Fibroblast of mammary gland (primary cell): Measurements from ENCODE around the gene MAGI2.
A peak's percentile ranks its signal among the peaks of the same experiment; 100 is the strongest.

Experiments used
- DNase-seq: peaks from one replicate; pipeline ENCODE4 v3.0.0-alpha.2; 2010; ENCODE audit warnings: low read depth
- H3K4me3 ChIP-seq: 2 replicates; pipeline ENCODE4 v1.5.1; 2011; ENCODE audit warnings: low read depth, mild to moderate bottlenecking, low read length, moderate library complexity; ENCODE audit not compliant: control insufficient read depth
- TF ChIP-seq, protein P1 (sequence below): conservative IDR thresholded peaks from 2 replicates; pipeline ENCODE4 v1.5.1; 2011; ENCODE audit warnings: low read depth, low read length, inconsistent platforms; ENCODE audit not compliant: control insufficient read depth, insufficient read depth

MAGI2 gene

DNA sequence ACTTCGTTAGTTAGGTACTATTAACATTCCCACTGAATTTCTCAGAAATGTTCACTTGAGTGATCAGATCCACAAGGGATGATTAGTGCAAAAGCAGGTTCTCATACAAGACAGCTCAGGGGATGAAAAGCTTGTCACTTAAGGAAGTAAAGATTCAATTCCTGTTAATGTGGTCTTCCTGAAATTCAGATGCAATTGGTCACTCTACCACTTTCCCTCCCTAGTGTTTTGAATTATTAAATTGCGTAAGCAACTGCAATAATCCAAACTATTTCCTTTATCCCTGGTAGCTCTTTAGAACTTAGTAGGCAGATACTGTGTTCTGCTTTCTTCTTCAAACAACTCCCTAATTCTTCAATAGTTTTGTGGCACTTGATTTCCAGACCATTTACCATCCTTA is 121.4 kb downstream of the MAGI2 start:
- TF ChIP-seq, protein P1, sequence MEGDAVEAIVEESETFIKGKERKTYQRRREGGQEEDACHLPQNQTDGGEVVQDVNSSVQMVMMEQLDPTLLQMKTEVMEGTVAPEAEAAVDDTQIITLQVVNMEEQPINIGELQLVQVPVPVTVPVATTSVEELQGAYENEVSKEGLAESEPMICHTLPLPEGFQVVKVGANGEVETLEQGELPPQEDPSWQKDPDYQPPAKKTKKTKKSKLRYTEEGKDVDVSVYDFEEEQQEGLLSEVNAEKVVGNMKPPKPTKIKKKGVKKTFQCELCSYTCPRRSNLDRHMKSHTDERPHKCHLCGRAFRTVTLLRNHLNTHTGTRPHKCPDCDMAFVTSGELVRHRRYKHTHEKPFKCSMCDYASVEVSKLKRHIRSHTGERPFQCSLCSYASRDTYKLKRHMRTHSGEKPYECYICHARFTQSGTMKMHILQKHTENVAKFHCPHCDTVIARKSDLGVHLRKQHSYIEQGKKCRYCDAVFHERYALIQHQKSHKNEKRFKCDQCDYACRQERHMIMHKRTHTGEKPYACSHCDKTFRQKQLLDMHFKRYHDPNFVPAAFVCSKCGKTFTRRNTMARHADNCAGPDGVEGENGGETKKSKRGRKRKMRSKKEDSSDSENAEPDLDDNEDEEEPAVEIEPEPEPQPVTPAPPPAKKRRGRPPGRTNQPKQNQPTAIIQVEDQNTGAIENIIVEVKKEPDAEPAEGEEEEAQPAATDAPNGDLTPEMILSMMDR: no peak
- H3K4me3 ChIP-seq: no peak overlapping the region
- DNase-seq: peak; percentile 33

DNA sequence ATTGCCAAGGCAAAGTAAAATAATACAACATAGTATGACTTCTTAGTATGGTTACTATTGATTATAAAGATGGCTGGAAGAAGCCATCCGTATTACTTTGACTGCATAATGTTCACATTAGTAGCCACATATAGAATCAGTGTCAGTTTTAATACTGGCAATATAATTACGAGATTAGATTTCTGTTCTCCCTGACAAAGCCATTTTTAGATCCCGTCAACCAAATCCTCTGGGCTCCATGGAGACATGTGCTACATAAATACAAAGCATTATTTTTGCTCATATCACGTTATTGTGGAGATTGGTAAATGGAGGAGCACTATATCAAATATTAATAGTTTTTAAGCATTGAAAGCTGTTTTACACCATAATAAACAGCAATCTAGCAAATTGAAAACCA is 124.0 kb downstream of the MAGI2 start:
- H3K4me3 ChIP-seq: no peak overlapping the region
- no peak for DNase-seq
- TF ChIP-seq, protein P1: no peak

DNA sequence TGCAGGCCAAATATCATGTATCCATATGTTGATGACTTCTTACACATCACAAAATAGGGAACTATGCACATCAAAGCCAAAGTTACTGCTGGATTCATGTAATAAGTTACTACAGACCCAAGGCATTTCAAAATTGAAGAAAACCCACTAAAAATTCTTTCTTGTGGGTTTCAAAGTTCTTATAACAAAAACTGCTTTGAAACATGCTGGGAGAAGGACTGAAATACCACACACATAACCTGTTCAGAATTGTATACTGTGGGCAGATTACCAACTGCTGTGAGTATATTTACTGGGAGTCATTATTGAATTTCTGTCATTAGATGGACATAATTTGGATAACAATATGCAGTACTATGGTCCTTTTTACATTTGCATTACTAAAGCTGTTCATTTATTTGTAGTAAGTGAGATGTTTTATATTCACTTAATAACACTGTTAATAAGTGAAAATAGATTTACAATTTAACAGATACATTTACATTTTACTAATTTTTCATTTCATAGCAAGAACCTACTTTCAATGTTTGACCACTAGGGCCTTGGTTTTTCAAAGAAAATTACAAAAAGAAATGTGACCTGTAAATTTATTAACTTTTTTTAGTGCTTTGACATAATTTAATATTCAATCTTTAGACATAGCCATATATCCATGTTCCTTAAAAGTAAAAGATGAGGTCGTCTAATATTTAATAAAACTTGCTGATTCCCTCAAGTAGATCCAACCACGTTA is 132.6 kb downstream of the MAGI2 start:
- DNase-seq: no peak
- no peak overlapping the region for H3K4me3 ChIP-seq
- TF ChIP-seq, protein P1: no peak

DNA sequence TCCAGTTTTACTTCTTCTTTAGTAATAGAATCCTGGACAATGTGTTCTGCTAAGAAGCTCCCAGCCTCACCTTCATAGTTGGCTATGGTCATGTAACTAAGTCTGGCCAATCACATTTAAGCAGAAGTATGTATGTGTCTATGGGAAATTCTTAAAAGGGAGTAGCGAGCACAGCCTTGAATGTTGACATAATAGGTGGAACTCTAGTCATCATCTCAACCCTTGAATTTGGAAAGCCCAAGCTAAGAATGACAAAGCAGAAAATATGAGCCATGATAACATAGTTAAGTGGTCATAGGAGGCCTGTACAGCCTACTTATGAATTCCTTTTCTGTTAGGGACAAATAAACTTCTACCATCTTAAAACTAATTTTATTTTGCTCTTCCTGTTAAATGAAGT is 134.1 kb downstream of the MAGI2 start:
- DNase-seq: no peak
- TF ChIP-seq, protein P1: no peak
- H3K4me3 ChIP-seq: no peak overlapping the region

DNA sequence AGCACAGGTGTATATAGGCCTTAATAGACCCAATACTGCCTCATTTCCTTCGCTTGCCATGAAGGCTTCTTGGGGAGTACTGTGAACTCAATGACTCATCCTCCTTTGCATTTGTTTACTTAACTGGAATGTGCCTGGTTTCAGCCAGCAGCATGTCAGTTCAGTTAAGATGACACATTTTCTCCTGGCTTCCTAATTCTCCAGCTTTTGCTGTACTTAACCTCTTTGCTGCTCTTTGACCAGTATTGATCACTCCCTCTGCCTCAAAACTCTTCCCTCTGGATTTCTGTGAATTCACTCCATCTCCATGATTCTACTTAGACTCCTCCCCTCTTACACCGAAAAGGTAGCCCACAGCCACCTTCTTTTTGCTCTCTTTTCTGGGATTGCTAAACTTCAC is 135.7 kb downstream of the MAGI2 start:
- peak; percentile 94 for DNase-seq
- TF ChIP-seq, protein P1: no peak
- no peak overlapping the region for H3K4me3 ChIP-seq

DNA sequence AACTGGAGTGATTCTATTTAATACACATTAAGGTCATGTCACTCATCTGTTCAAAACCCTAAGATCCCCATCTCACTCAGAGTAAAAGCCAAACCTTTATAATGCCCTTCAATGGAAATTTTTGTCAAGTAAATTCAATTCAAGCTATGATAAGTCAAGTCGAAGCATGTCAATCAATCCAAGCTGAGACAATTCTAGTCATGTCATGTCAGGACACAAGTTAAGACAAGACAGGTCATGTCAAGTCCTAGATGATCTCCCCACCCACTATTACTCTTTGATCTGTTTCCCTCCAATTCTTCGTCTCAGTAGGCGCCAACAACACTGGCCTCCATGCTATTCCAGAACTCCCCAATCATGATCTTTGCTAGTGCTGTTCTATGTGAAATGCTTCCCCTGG is 141.4 kb downstream of the MAGI2 start:
- no peak overlapping the region for H3K4me3 ChIP-seq
- no peak for DNase-seq
- TF ChIP-seq, protein P1: no peak
